Retinal pigment epithelial cell (primary cell): Measurements from ENCODE around the gene SFTPB.

ENCODE experiments used
- DNase-seq: peaks from one replicate; pipeline ENCODE4 v3.0.0-alpha.2; 2010; ENCODE audit warnings: low read depth
- H3K4me3 ChIP-seq: 2 replicates; pipeline ENCODE4 v1.5.1; 2011; ENCODE audit warnings: mild to moderate bottlenecking, low read length, control low read depth, moderate library complexity
- CTCF ChIP-seq: conservative IDR thresholded peaks from 2 replicates; pipeline ENCODE4 v1.5.1; 2011; ENCODE audit warnings: low read depth, low read length, control low read depth, inconsistent platforms

Gene SFTPB

GRCh38 chr2:85706063-85706462 is 38.1 kb upstream of the SFTPB start:
- no peak for DNase-seq
- H3K4me3 ChIP-seq = no peak overlapping the region
- no peak for TF ChIP-seq CTCF

GRCh38 chr2:85705680-85706039 is 37.7 kb upstream of the SFTPB start:
- no peak for TF ChIP-seq CTCF
- DNase-seq = peak; percentile 67
- H3K4me3 ChIP-seq = no peak overlapping the region

GRCh38 chr2:85704800-85705679 is 37.0 kb upstream of the SFTPB start:
- no peak for DNase-seq
- TF ChIP-seq CTCF = no peak
- no peak overlapping the region for H3K4me3 ChIP-seq

GRCh38 chr2:85704038-85704437 is 36.0 kb upstream of the SFTPB start:
- TF ChIP-seq CTCF = no peak
- H3K4me3 ChIP-seq = no peak overlapping the region
- DNase-seq = no peak

GRCh38 chr2:85703329-85703728 is 35.3 kb upstream of the SFTPB start:
- no peak overlapping the region for H3K4me3 ChIP-seq
- no peak for DNase-seq
- TF ChIP-seq CTCF = no peak

GRCh38 chr2:85702800-85703199 is 34.8 kb upstream of the SFTPB start:
- no peak overlapping the region for H3K4me3 ChIP-seq
- DNase-seq = no peak
- TF ChIP-seq CTCF = no peak

GRCh38 chr2:85702172-85702571 is 34.2 kb upstream of the SFTPB start:
- TF ChIP-seq CTCF = no peak
- no peak overlapping the region for H3K4me3 ChIP-seq
- no peak for DNase-seq
